Stimulated activated CD4-positive, alpha-beta T cell treated with anti-CD3 and anti-CD28 coated beads, Interleukin-1b, Interleukin-23, amount 100 ng/mL, for 4 hours (primary cell): Measurements from ENCODE around the gene ITGA2.
"Not testable (repeated sequence)": the region's sequence is repeated elsewhere in the genome, so short reads cannot be mapped to it uniquely, and the experiment has no call there.

Experiments used
- DNase-seq, 2 donors: peaks; one replicate each; pipeline ENCODE4 v3.0.0-alpha.2; 2020; ENCODE audit warnings: low read depth in 2 of 2

ITGA2 gene

DNA sequence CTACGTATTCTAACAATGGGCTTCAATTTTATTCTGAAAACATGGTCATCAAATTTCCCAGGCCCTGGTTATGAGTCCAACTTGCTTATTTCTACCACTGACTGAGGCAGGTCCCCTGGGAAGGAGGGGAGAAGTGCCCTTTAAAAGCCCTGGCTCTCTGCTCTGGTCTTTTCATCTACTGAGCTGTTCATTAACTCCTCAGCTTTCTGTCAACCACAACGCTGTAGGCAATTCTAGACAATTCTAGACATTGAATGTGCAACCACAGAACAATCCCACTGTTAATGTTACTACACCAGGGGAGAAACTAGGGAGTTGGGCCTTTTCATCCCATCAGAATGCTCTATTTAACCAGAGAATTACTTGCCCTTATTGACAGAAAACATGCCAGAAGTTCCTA, 110.4 kb downstream of the ITGA2 start:
- no peak for DNase-seq

DNA sequence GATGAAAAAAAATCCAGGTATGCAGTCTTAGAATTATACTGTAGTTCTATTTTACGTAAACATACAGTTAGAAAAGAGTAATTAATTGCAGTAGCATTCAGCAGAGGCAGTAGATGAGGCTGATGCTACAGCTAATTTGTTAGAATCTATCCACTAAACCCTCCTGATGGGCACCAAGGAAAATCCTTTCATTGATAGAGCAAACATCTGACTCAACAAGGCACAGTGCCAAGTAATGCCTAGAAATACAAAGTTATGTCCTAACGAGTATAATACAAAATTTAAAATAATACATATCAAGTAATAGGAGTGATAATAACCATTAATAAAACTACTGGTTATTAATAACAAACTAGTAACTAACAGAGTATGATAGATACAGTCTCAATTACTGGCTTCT, 111.5 kb downstream of the ITGA2 start:
- no peak for DNase-seq

DNA sequence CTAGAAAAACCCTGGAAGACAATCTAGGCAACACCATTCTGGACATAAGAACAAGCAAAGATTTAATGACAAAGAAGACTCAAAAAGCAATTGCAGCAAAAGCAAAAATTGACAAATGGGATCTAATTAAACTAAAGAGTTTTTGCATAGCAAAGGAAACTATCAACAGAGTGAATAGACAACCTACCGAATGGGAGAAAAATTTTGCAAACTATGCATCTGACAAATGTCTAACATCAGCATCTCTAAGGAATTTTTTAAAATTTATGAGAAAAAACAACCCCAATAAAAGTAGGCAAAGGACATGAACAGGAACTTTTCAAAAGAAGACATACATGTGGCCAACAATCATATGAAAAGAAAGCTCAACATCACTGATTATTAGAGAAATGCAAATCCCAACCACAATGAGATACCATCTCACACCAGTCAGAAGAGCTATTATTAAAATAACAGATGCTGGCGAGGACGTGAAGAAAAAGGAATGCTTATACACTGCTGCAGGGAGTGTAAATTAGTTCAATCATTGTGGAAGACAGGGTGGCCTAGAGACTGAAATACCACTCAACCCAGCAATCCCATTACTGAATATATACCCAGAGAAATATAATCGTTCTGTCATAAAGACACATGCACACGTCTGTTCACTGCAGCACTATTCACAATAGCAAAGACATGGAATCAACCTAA, 116.6 kb downstream of the ITGA2 start:
- no peak for DNase-seq

DNA sequence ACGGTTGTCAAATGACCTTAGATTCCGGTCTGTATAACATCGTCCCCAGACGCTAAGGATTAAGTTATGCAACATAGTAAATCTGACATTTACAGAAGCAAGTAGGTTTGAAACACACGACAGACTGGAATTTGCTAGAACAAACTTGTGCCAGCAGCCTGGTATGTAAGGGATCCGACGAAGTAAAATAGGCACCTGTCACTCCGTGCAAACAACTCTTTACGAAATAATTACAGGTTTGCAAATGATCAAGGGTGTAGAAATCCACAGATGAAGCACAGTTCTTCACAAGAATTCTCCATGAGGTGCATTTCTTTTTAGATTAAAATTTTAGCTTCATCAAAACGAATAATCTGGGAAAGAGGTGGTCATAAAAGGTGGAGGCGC, 119.9 kb downstream of the ITGA2 start:
- DNase-seq, result no peak

DNA sequence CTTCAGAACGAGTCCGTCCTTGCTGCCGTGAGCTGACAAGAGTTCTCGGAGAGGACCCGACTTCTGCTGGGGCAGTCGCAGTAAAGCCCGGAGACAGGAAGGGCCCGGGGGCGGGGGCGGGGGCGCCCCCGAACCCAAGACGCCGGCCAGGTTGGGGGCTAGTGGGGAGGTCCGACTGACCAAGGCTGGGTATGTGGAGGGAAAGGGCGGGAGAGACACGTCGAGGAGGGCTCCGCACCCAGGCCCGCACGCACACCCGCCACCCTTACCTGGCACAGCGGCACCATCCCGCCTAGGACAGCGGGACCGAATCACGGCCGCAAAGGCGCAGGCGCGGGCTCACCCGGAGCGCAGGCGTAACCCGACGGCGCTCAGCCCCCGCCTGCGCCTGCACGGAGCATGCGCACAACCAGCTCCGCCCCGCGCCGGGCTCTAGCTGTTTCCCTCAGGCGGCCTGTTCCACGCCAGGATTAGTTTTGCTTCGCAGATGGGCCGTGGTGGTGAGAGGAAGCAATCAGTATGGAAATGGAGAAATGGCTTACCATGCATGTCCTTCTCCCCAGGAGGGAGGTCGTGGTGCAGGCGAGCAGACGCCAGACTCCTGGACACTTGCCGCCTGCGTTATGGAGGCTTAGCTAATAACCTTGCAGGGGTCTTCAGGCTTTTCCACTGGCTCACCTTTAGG, 120.4 kb downstream of the ITGA2 start, which contains the start of gene MOCS2:
TSS of gene MOCS2 (minus strand) at position 315 of the 685 bp plus-strand sequence. CDS start 2,583 bp downstream, outside the sequence.
- peak; percentile 88 to 89 for DNase-seq

DNA sequence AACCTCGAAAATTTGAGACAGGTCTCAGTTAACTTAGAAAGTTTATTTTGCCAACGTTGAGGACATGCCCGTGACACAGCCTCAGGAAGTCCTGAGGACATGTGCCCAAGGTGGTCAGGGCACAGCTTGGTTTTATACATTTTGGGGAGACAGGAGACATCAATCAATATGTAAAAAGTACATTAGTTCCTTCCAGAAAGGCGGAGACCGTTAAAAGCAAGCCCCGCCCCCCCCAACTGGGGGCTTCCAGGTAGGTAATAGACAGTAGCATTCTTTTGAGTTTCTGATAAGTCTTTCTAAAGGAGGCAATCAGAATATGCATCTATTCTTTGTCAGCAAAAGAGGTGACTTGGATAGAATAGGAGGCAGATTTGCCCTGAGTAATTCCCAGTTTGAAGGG, 121.0 kb downstream of the ITGA2 start:
- no peak for DNase-seq

DNA sequence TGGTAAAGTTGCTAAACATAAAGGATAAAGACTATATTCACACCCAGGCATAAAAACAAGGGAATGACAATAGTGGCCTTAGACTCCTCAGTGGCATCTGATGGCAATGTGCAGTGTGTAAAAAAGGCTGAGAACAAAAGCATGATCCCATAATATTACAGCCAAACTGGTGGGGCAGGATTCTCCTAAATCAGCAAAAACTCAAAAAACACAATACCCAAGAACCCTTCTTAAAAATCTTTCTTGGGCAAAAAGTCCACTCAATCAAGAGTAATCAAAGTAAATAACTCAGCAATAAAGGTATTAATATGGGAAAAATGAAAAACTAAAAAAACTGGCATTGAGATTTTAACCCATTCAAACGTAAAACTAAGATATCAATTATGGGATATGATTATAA, 122.0 kb downstream of the ITGA2 start:
- no peak for DNase-seq

DNA sequence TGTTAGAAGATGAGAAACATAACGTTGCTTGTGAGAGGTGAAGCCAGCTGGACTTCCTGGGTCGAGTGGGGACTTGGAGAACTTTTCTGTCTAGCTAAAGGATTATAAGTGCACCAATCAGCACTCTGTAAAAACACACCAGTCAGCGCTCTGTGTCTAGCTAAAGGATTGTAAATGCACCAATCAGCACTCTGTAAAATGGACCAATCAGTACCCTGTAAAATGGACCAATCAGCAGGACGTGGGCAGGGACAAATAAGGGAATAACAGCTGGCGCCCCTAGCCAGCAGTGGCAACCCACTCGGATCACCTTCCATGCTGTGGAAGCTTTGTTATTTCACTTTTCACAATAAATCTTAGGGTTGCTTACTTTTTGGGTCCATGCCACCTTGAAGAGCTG, 123.2 kb downstream of the ITGA2 start:
- DNase-seq, result not testable (repeated sequence)

DNA sequence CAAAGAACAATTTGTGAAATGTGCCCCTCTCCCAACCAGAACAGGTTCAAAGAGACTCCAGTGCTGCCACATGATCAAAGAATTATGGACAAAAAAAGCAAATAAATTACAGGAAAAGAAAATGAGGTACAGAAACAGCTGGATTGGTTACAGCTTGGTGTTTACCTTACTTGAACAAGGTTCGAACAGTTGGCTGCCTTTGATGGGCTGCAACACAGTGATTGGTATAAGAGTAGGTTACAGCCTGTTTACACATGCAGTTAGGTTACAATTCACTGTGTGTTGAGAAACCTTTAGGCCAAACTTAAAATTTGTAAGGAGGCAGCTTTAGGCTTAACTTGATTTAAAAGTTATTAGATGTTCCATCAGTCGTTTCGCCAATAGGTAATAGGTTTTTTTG, 123.8 kb downstream of the ITGA2 start:
- DNase-seq, result no peak

DNA sequence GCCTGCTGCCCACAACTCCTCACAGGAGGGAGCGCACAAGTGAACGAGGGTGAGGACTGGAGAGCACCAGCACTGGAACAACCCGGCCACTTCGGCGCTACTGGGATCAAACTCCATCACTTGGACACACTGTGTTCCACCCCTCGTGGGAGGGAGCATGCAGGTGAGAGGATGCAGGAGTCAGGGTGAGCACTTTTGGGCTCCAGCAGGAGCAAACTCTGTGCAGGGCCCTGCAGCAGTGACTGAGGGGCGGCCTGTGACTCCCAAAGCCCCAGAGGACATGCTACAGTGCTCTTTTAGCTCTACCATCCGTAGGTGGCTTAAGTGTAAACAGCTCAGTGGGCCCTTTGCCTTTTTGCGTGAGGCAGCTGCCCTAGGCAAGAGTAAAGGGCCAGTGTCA, 124.8 kb downstream of the ITGA2 start:
- no peak for DNase-seq

DNA sequence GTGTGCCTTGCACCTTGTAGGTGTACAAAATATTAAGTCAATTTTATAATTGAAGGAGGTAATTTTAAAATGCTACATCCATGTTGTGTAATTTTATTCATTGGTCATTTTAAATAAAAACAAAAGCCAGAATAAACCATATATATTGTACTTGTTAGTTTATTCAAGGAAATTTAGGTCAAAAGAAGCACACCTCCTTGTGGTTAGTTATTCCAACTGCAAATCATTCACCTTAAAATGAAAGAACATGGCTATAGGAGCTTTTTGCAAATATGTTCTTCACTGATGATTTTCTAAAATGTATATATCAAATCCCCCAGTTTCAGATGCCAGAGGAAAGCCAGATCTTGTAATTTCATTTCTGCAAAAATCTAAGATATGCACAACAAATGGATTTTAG, 125.8 kb downstream of the ITGA2 start:
- DNase-seq, result no peak

DNA sequence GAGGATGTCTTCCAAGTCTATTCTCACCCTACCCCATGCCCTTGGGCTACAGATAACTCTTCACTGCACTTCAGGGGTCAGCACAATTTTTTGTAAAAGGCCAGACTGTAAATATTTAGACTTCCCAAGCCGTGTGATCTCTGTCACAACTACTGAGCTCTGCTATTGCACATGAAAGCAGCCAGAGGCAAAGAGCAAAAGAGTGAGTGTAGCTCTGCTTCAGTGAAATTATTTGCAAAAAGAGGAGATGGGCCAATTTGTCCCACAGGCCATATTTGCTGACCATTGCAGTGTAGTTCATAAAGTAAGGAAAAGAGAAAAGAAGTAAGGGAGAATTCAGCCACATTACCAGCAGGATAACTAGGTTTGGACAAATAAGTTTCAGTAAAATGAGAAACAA, 127.4 kb downstream of the ITGA2 start:
- no peak for DNase-seq

DNA sequence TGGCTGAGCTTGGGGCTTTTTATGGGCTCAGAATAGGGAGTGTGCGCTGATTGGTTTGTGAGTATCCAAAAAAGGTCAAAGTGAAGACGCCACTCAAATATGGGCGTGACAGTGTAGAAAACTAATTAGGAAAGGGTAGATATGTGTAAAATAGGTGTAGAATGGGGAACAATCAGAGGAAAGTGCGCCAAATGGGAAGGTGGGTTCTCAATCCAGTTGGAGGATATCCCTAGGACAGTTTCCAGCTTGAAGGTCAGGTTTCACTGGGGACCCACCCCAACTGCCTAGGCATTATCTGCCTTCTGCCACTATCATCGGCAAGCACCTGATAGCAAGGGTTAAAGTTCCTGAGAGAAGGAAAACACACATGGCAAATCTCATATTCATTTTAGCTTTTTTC, 129.7 kb downstream of the ITGA2 start:
- DNase-seq, result no peak

DNA sequence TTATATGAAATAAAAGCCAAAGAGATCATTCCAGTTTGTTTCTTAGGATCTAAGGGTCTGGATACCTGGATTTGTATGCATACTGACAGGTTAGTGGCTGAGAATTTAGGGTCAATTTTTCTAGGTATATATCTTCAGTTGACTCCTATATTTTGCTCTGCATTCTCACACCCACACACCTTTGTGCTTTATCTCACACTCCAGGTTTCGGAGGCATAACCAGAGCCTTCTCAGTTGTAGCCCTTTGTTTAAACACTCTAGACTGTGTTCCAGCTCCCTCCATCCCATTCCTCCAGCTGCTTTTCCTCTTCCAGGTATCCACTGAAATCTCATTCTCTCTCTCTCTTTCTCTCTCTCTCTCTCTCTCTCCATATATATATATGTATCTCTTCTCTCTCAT, 131.0 kb downstream of the ITGA2 start:
- DNase-seq, result no peak

DNA sequence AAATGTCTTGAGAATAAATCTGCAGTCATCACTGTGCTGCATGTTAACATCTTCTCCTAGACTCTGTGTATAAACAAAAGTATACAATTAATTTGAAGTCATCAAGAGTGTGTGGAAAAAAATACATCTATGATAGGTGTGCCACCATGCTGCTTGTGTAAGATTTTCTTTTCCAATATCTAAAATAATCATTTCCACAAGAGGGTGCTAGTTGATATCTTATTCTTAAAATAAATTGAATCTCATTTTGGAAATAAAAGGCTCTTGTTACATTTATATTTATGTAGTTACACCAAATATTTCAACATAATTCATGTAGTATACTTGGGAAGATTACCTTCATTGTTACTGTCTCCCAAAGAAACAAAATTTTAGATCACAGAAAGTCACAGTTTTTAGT, 134.6 kb downstream of the ITGA2 start:
- no peak for DNase-seq

DNA sequence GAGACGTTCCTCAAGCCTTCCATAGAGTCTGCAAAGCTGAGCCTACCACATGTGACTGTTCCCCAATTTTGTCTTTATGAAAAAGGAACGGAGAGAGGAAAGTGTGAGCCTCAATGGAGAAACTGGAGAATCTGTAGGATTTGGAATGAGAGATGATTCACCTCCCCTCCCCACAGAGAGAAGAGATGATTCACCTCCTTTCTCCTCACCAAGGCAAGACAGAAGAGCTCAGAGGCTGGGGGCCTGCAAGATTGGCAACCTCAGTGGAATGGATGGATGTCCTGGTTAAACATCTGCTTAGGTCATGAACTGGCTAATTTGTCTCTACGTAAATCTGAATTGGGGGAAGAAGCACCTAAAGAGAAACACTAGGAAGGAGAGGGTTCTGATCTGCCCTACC, 137.4 kb downstream of the ITGA2 start:
- DNase-seq, result no peak

DNA sequence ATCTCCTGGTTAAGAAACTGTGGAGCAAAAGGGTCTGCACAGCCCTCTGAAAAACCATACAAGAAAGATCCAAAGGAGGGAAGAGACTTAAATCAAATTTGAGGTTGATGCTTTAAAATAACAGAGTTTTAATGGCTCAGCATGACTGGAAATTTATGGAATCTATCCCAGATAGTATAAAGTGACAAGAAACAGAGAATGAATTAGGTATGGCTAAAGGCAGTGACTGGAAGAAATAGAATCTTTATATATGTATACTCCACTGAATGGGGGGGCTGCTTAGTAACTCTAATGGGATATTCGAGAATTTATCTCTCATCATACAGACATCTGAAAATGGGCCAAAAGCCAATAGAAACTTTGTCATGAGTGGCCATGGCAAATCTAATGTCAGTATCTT, 138.0 kb downstream of the ITGA2 start:
- DNase-seq, result no peak

DNA sequence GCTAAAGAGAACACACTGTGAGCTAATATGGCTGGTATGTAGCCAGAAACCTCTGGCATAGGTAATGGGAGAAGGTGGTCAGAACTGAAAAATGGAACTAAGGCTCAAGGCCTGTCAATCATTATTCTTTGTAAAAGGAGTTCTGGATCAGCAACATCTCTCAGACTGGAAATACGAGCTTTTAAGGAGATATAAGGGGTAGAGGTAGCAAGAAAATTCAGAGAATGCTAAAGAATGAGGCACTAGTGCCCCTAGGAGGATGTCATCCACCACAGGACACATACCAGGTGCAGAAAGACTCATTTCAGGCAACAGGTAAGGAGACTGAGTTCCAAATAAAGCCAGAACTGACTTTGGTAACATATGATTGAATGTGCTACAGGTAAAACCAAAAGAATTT, 139.3 kb downstream of the ITGA2 start:
- no peak for DNase-seq

DNA sequence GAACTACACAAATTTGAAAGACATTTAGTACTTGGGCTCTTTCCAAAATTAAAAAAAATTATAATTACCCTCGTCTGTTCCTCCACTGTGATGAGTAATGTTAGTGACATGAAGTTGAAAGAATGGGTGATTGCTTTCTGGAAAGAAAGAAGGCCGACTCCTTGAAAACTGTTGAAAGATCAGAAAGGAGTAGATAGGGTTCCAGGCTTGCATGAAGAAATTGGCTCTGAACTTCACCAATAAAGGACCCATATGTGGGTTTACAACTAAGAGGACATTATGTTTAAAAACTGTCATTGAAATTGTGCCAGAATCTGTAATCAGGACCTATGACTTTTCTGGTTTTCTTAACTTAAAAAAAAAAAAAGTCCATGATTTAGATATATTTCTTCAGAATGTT, 141.1 kb downstream of the ITGA2 start:
- DNase-seq, result no peak

DNA sequence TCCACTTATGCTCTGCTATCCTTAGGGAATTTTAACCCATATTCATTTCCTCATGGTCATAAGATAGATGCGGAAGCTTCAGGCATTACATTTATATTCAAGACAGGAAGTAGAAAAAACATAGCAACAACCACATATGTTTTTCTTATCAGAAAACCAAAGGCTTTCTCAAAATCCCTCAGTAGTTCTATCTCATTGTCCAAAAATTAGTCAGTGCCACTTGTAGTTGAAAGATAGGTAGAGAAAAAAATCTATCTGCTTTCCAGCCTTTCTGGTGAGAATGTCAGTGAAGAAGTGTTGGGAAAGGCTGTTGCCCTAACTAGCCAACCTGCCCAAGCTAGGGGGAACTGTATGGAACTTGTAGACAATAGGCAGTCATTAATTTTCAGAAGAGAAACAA, 143.9 kb downstream of the ITGA2 start:
- DNase-seq, result no peak
